GM23248 (cell line): ENCODE measurements around the gene DACH1. TPM values are rescaled to one million over a fixed set of nuclear protein-coding genes. Genes with fewer than 3 reads are reported as not detected.

ENCODE experiments used
- DNase-seq: peaks from one replicate; pipeline ENCODE4 v3.0.0-alpha.2; 2015
- H2AFZ ChIP-seq: fragments of 200-600 bp; sonication (generic); 2 replicates; pipeline ENCODE4 v1.6.1; 2016; ENCODE audit warnings: antibody characterized with exemption
- H3F3A ChIP-seq: fragments of 200-600 bp; sonication (generic); 2 replicates; pipeline ENCODE4 v1.6.1; 2016; ENCODE audit warnings: mild to moderate bottlenecking, antibody characterized with exemption, mixed run types; ENCODE audit not compliant: insufficient read depth
- H3K27ac ChIP-seq: fragments of 200-600 bp; sonication (generic); 2 replicates; pipeline ENCODE4 v1.5.1; 2016; ENCODE audit warnings: mild to moderate bottlenecking
- H3K27me3 ChIP-seq: fragments of 200-600 bp; sonication (generic); replicated peaks from 2 replicates; pipeline ENCODE4 v1.6.1; 2016; ENCODE audit warnings: mild to moderate bottlenecking; ENCODE audit not compliant: insufficient read depth
- H3K36me3 ChIP-seq: fragments of 200-600 bp; sonication (generic); 2 replicates; pipeline ENCODE4 v1.6.1; 2016; ENCODE audit warnings: low read depth, mild to moderate bottlenecking
- H3K4me1 ChIP-seq: fragments of 200-600 bp; sonication (generic); 2 replicates; pipeline ENCODE4 v1.6.1; 2016; ENCODE audit warnings: mild to moderate bottlenecking; ENCODE audit not compliant: insufficient read depth
- H3K4me2 ChIP-seq: fragments of 200-600 bp; sonication (generic); one replicate; pipeline ENCODE4 v1.6.1; 2016; ENCODE audit warnings: mild to moderate bottlenecking; ENCODE audit not compliant: unreplicated experiment
- H3K4me3 ChIP-seq: fragments of 200-600 bp; sonication (generic); 2 replicates; pipeline ENCODE4 v1.5.1; 2016; ENCODE audit warnings: mild to moderate bottlenecking
- H3K79me2 ChIP-seq: fragments of 200-600 bp; sonication (generic); 2 replicates; pipeline ENCODE4 v1.6.1; 2016; ENCODE audit warnings: mild to moderate bottlenecking; ENCODE audit not compliant: insufficient read depth
- H3K9ac ChIP-seq: fragments of 200-600 bp; sonication (generic); 2 replicates; pipeline ENCODE4 v1.6.1; 2016; ENCODE audit warnings: mild to moderate bottlenecking
- H3K9me2 ChIP-seq: fragments of 200-600 bp; sonication (generic); 2 replicates; pipeline ENCODE4 v1.6.1; 2016; ENCODE audit warnings: mixed run types, mild to moderate bottlenecking, moderate library complexity; ENCODE audit not compliant: insufficient read depth
- H3K9me3 ChIP-seq: fragments of 200-600 bp; sonication (generic); one replicate; pipeline ENCODE4 v1.6.1; 2017; ENCODE audit warnings: low read depth
- H4K20me1 ChIP-seq: fragments of 200-600 bp; sonication (generic); 2 replicates; pipeline ENCODE4 v1.6.0; 2016; ENCODE audit not compliant: insufficient read depth
- EZH2 ChIP-seq: fragments of 200-600 bp; sonication (generic); IDR thresholded peaks from 2 replicates; pipeline ENCODE4 v1.6.1; 2018; ENCODE audit warnings: antibody characterized with exemption, mild to moderate bottlenecking; ENCODE audit not compliant: insufficient read depth, poor library complexity, severe bottlenecking
- EZH2phosphoT487 ChIP-seq: fragments of 200-600 bp; sonication (generic); IDR thresholded peaks from 2 replicates; pipeline ENCODE4 v1.6.1; 2018; ENCODE audit warnings: antibody characterized with exemption, moderate library complexity, mild to moderate bottlenecking, low read depth; ENCODE audit not compliant: insufficient read depth
- WGBS, 2 experiments: methylation state at CpG; one replicate each; pipeline ENCODE4 v1.1.6; 2015 to 2017; ENCODE audit warnings: low lambda C conversion rate in 2 of 2, low coverage in 1 of 2; ENCODE audit errors: missing lambda C conversion rate in 2 of 2; 5-methylcytosine and 5-hydroxymethylcytosine counted together
- in situ Hi-C: fragments of 300-500 bp; cut with MboI; formaldehyde crosslinking; loops from 2 replicates; pipeline ENCODE4 v1.15.0; 2020
- polyA plus RNA-seq: library from polyadenylated mRNA; unstranded; fragments of >200 nt; fragmentation: Nextera tagmentation; extraction: Ambion mirVana; gene quantifications from 2 replicates; pipeline ENCODE4 v1.2.1, GENCODE V29; 2016
- total RNA-seq: library from RNA; depleted of rRNA; stranded (reverse); fragments of >200 nt; shearing (Covaris generic); gene quantifications from 2 replicates; pipeline ENCODE4 v1.2.3, GENCODE V29; 2014

Gene DACH1
- total and polyA plus RNA-seq, 2 experiments from 2014 or later = not detected

DNA sequence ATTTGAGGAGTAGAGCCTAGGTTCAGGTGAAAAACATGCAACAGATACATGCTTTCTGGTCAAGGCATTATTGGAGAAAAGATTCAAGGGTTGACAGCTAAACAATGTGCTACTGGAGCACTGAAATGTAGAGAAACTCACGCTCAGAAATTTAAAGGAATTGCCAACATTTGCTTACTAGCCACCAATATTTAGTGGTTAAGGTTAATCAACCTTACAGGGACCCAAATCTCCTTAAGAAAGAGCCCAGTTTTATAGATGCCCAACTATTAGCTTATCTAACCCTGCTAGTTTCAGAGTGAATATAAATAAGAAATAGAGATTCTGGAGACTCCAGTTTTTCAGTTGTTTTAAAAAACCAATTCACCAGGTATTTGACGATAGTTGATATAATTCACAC lies 203.6 kb downstream of the DACH1 start:
- H3K27ac ChIP-seq = no peak overlapping the region
- no peaks in the 10 kb centered on the region for H3K4me1 ChIP-seq
- H2AFZ ChIP-seq = no peak overlapping the region
- 40% methylated on average over 2 of the region's 2 CpGs for WGBS, 2 experiments
- in situ Hi-C loops = no loop called here
- H3K79me2 ChIP-seq = no peaks in the 10 kb centered on the region
- H3K4me3 ChIP-seq = no peak overlapping the region
- H3K9ac ChIP-seq = no peak overlapping the region
- no peak overlapping the region for H3K4me2 ChIP-seq
- H3K27me3 ChIP-seq = no peaks in the 10 kb centered on the region
- H3K9me2 ChIP-seq = no peaks in the 10 kb centered on the region
- TF ChIP-seq EZH2phosphoT487 (no peak), EZH2 (no peak)
- DNase-seq = no peak
- no peaks in the 10 kb centered on the region for H3F3A ChIP-seq
- H3K9me3 ChIP-seq = no peaks in the 10 kb centered on the region
- H3K36me3 ChIP-seq = no peaks in the 10 kb centered on the region
- H4K20me1 ChIP-seq = no peaks in the 10 kb centered on the region

DNA sequence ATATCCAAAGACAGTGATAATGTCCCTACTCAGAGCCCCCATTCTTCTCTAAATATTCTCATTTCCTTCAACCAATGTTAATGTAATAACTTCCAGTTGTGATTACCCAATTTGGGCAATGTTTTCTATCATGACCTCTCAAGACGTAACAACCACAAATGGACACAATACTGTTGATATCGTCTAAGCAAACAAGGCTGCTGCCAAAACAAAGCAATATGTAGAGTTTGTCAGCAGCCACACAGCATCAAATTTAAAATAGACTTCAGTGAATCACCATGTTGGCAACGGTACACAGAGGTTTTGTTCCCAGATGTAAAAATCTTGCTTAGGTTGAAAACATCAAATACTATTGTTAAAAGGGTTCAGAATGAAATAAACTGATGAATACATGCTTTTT lies 205.1 kb downstream of the DACH1 start:
- no peak for DNase-seq
- no peaks in the 10 kb centered on the region for H3F3A ChIP-seq
- TF ChIP-seq EZH2phosphoT487 (no peak), EZH2 (no peak)
- H3K4me3 ChIP-seq = no peak overlapping the region
- no peak overlapping the region for H3K27ac ChIP-seq
- H3K4me1 ChIP-seq = no peaks in the 10 kb centered on the region
- no peaks in the 10 kb centered on the region for H4K20me1 ChIP-seq
- H3K9me2 ChIP-seq = no peaks in the 10 kb centered on the region
- no peaks in the 10 kb centered on the region for H3K36me3 ChIP-seq
- 4 to 5% methylated on average over 3 of the region's 3 CpGs for WGBS, 2 experiments
- in situ Hi-C loops = no loop called here
- H3K27me3 ChIP-seq = no peaks in the 10 kb centered on the region
- no peaks in the 10 kb centered on the region for H3K79me2 ChIP-seq
- H2AFZ ChIP-seq = no peak overlapping the region
- no peak overlapping the region for H3K4me2 ChIP-seq
- no peaks in the 10 kb centered on the region for H3K9me3 ChIP-seq
- H3K9ac ChIP-seq = no peak overlapping the region

DNA sequence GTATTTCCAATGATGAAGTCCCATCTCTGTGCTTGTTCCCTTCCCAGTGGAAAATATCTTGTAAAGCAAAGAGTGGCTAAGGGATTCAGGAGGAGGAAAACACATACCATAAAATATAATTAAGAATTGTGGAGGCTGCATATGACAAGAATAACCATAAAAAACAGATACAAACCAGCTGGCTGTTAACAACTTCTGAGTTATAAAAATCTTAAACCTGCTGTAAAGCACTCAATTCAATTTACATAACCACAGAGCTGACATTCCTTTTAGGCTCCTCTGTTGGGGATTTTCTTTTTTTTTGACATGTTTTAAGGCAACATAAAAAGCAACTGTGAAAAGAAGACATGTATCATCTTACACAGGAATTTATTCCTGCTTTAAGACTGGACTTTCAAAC lies 207.6 kb downstream of the DACH1 start:
- Histone ChIP-seq H3K4me2 (no peak overlapping the region), H3K79me2 (no peaks in the 10 kb centered on the region), H3K4me3 (no peak overlapping the region), H3K9ac (no peak overlapping the region), H3K9me3 (no peaks in the 10 kb centered on the region), H3K27ac (no peak overlapping the region), H3K36me3 (no peaks in the 10 kb centered on the region), H3K9me2 (no peaks in the 10 kb centered on the region), H3K27me3 (no peaks in the 10 kb centered on the region), H2AFZ (no peak overlapping the region), H3K4me1 (no peaks in the 10 kb centered on the region), H3F3A (no peaks in the 10 kb centered on the region), H4K20me1 (no peaks in the 10 kb centered on the region)
- in situ Hi-C loops = no loop called here
- no peak for DNase-seq
- no peak for TF ChIP-seq EZH2
- no peak for TF ChIP-seq EZH2phosphoT487

DNA sequence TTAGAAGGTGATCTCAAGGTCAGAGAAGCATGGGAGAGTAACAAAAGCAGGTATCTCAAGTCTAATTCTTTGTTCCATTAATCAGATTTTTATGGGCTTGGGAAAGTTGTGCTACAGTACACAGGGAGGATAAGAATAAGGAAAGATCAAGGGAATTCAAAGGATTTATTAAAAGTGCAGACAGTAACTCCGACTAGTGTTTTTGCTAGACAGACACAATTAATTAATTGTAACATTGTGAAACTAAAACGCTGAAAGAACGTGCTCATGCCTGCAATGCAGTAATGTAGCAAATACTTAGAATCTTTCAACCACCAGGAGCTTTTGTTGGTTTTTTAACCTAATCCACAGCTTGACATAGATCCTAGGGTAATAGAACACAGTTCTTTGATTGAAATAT lies 221.5 kb downstream of the DACH1 start:
- Histone ChIP-seq H3K4me3 (no peak overlapping the region), H3K27ac (no peak overlapping the region), H3K9ac (no peak overlapping the region), H4K20me1 (no peaks in the 10 kb centered on the region), H3F3A (no peaks in the 10 kb centered on the region), H3K9me3 (no peaks in the 10 kb centered on the region), H2AFZ (no peak overlapping the region), H3K36me3 (no peaks in the 10 kb centered on the region), H3K4me2 (no peak overlapping the region), H3K79me2 (no peaks in the 10 kb centered on the region), H3K4me1 (no peaks in the 10 kb centered on the region), H3K27me3 (no peaks in the 10 kb centered on the region), H3K9me2 (no peaks in the 10 kb centered on the region)
- in situ Hi-C loops = no loop called here
- TF ChIP-seq EZH2phosphoT487 (no peak), EZH2 (no peak)
- WGBS, 2 experiments = 8 to 11% methylated on average over 3 of the region's 3 CpGs
- DNase-seq = no peak

DNA sequence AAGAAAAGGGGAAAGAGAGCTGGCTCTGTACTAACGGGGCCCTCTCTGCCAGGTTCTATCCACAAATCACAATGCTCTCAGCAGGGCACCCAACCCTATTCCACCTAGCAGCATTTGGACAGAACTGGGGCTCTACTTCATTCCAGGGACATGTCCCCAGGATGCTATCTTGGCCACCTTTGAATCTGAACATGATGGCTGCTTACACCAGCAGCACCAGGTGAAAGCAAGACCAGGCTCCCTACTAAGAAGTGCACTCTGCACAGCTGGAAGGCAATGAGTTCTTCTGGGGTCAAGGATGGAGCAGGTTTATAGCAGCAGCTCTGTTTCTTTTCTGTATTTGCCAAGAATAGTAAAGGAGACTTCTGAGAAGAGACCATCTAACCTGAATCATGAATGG lies 222.4 kb downstream of the DACH1 start:
- Histone ChIP-seq H3K27me3 (no peaks in the 10 kb centered on the region), H3K79me2 (no peaks in the 10 kb centered on the region), H3K9me2 (no peaks in the 10 kb centered on the region), H3K4me2 (no peak overlapping the region), H3K9me3 (no peaks in the 10 kb centered on the region), H3K4me3 (no peak overlapping the region), H3K9ac (no peak overlapping the region), H4K20me1 (no peaks in the 10 kb centered on the region), H3K4me1 (no peaks in the 10 kb centered on the region), H2AFZ (no peak overlapping the region), H3K27ac (no peak overlapping the region), H3K36me3 (no peaks in the 10 kb centered on the region), H3F3A (no peaks in the 10 kb centered on the region)
- TF ChIP-seq EZH2 (no peak), EZH2phosphoT487 (no peak)
- in situ Hi-C loops = no loop called here
- WGBS, 2 experiments = 6 to 21% methylated on average over 1 of the region's 1 CpG
- DNase-seq = no peak
